IMR-90 (cell line): ENCODE measurements around the gene PRAMEF2. TPM values are rescaled to one million over a fixed set of nuclear protein-coding genes. Genes with fewer than 3 reads are reported as not detected.
"Not testable (repeated sequence)": the region's sequence is repeated elsewhere in the genome, so short reads cannot be mapped to it uniquely, and the experiment has no call there.

ENCODE experiments used
- ATAC-seq: fragments of 200-7000 bp; cut with Tn5 transposase; 2 replicates; pipeline ENCODE4 v1.9.1; 2020; ENCODE audit warnings: low read depth, mild to moderate bottlenecking, moderate library complexity
- BruUV-seq: library from RNA; stranded (reverse); fragments of 400-500 nt; replicated peaks from 2 replicates; lab custom pipeline; 2021; lab: Mats Ljungman, UMichigan
- CTCF ChIA-PET: fragments of 300-600 bp; formaldehyde crosslinking; extraction: SDS; loops from one replicate; lab custom pipeline; 2021; ENCODE audit warnings: antibody characterized with exemption; lab: Yijun Ruan, JAX
- POLR2A ChIA-PET: fragments of 300-600 bp; sonication (Branson Sonifier 250); formaldehyde crosslinking; loops from one replicate; lab custom pipeline; 2022; ENCODE audit warnings: antibody characterized with exemption; ENCODE audit not compliant: unreplicated experiment; lab: Charles Lee
- DNase-seq: peaks from one replicate; pipeline ENCODE4 v3.0.0; 2013
- H2AFZ ChIP-seq: replicated peaks from 2 replicates; pipeline ENCODE3; 2013; ENCODE audit warnings: low read length, mild to moderate bottlenecking; ENCODE audit not compliant: poor library complexity
- H2AK5ac ChIP-seq: 2 replicates; pipeline ENCODE4 v1.6.1; 2013; ENCODE audit warnings: low read depth, low read length, inconsistent platforms
- H2AK9ac ChIP-seq: replicated peaks from 2 replicates; pipeline ENCODE3; 2013; ENCODE audit warnings: mild to moderate bottlenecking, low read depth, low read length, moderate library complexity; ENCODE audit not compliant: poor library complexity
- H2BK120ac ChIP-seq: 2 replicates; pipeline ENCODE4 v1.6.1; 2013; ENCODE audit warnings: low read depth, low read length, inconsistent platforms
- H2BK15ac ChIP-seq: 3 replicates; pipeline ENCODE4 v1.6.1; 2013; ENCODE audit warnings: low read depth, low read length, inconsistent platforms
- H2BK20ac ChIP-seq: 2 replicates; pipeline ENCODE4 v1.6.1; 2013; ENCODE audit warnings: low read depth, mild to moderate bottlenecking, inconsistent platforms, low read length, moderate library complexity
- H2BK5ac ChIP-seq: 2 replicates; pipeline ENCODE4 v1.6.1; 2013; ENCODE audit warnings: mild to moderate bottlenecking, low read depth, low read length, inconsistent platforms; ENCODE audit not compliant: poor library complexity, severe bottlenecking
- H3K14ac ChIP-seq: replicated peaks from 2 replicates; pipeline ENCODE4 v1.6.1; 2013; ENCODE audit warnings: low read depth, low read length, inconsistent platforms
- H3K18ac ChIP-seq: 2 replicates; pipeline ENCODE4 v1.6.1; 2013; ENCODE audit warnings: low read depth, low read length, control low read depth
- H3K23ac ChIP-seq: 2 replicates; pipeline ENCODE4 v1.6.1; 2013; ENCODE audit warnings: low read depth, low read length, inconsistent platforms
- H3K27ac ChIP-seq: 2 replicates; pipeline ENCODE4 v1.5.1; 2013; ENCODE audit warnings: mild to moderate bottlenecking, control low read depth, low read length; ENCODE audit not compliant: insufficient read depth
- H3K27me3 ChIP-seq: 2 replicates; pipeline ENCODE4 v1.6.1; 2013; ENCODE audit warnings: low read length; ENCODE audit not compliant: control insufficient read depth, insufficient read depth
- H3K36me3 ChIP-seq: 2 replicates; pipeline ENCODE4 v1.6.1; 2013; ENCODE audit warnings: low read length, mixed read lengths; ENCODE audit not compliant: control insufficient read depth, insufficient read depth
- H3K4ac ChIP-seq: 2 replicates; pipeline ENCODE4 v1.6.1; 2013; ENCODE audit warnings: low read depth, low read length, inconsistent platforms
- H3K4me1 ChIP-seq: 2 replicates; pipeline ENCODE4 v1.6.1; 2013; ENCODE audit warnings: low read length, mixed read lengths; ENCODE audit not compliant: control insufficient read depth, insufficient read depth
- H3K4me2 ChIP-seq: 2 replicates; pipeline ENCODE4 v1.6.1; 2013; ENCODE audit warnings: low read depth, mild to moderate bottlenecking, control low read depth, low read length, moderate library complexity
- H3K4me3 ChIP-seq: 2 replicates; pipeline ENCODE4 v1.5.1; 2013; ENCODE audit warnings: low read depth, mild to moderate bottlenecking, control low read depth, low read length, moderate library complexity; ENCODE audit not compliant: insufficient read depth
- H3K56ac ChIP-seq: 2 replicates; pipeline ENCODE4 v1.6.1; 2013; ENCODE audit warnings: low read length, inconsistent platforms; ENCODE audit not compliant: insufficient read depth; ENCODE audit errors: extremely low read depth
- H3K79me1 ChIP-seq, 2 experiments: 2 replicates each; pipeline ENCODE4 v1.6.1; 2013; ENCODE audit warnings: low read length in 2 of 2, inconsistent platforms in 1 of 2, low read depth in 1 of 2
- H3K9ac ChIP-seq: 2 replicates; pipeline ENCODE4 v1.6.1; 2013; ENCODE audit warnings: low read depth, low read length, control low read depth
- H3K9me1 ChIP-seq: 2 replicates; pipeline ENCODE4 v1.6.1; 2013; ENCODE audit warnings: low read length, inconsistent platforms; ENCODE audit not compliant: insufficient read depth
- H3K9me3 ChIP-seq: 2 replicates; pipeline ENCODE4 v1.6.1; 2013; ENCODE audit warnings: low read length; ENCODE audit not compliant: control insufficient read depth, insufficient read depth
- H4K20me1 ChIP-seq: 2 replicates; pipeline ENCODE4 v1.6.1; 2013; ENCODE audit warnings: low read length, inconsistent platforms; ENCODE audit not compliant: insufficient read depth
- H4K5ac ChIP-seq: 2 replicates; pipeline ENCODE4 v1.6.1; 2013; ENCODE audit warnings: mild to moderate bottlenecking, low read depth, low read length, control low read depth
- H4K8ac ChIP-seq, 2 experiments: 2 replicates each; pipeline ENCODE4 v1.6.1; 2013; ENCODE audit warnings: low read depth in 2 of 2, low read length in 2 of 2, control low read depth in 1 of 2, inconsistent platforms in 1 of 2
- H4K91ac ChIP-seq: 2 replicates; pipeline ENCODE4 v1.6.1; 2013; ENCODE audit warnings: low read depth, low read length, inconsistent platforms; ENCODE audit not compliant: insufficient read depth
- WGBS, 2 experiments: methylation state at CpG; one replicate each; pipeline versions ENCODE4 v1.1.5 to v1.1.7; 2013; ENCODE audit warnings: missing lambda C conversion rate in 2 of 2; ENCODE audit not compliant: insufficient read length in 1 of 2; ENCODE audit errors: extremely low coverage in 2 of 2; 5-methylcytosine and 5-hydroxymethylcytosine counted together
- dilution Hi-C: fragments of 300-500 bp; cut with HindIII; formaldehyde crosslinking; loops from one replicate; pipeline ENCODE4 v1.14.3; 2018; ENCODE audit warnings: low sequenced_read_pairs; ENCODE audit not compliant: unreplicated experiment
- in situ Hi-C: fragments of 300-500 bp; cut with MboI; formaldehyde crosslinking; loops from 3 replicates; pipeline ENCODE4 v1.14.3; 2019; ENCODE audit warnings: low sequenced_read_pairs, inconsistent platforms, mixed read lengths
- intact Hi-C: fragments of 100-400 bp; cut with micrococcal nuclease; formaldehyde crosslinking; loops from 2 replicates; pipeline ENCODE4 v1.10.0; 2022
- polyA plus RNA-seq, 3 experiments: library from polyadenylated mRNA; depleted of rRNA; stranded (reverse); fragments of >200 nt; gene quantifications; 2 replicates each; pipeline ENCODE4 v1.2.3, GENCODE V29; 2012; ENCODE audit warnings: low replicate concordance in 1 of 3
- total RNA-seq: library from RNA; depleted of rRNA; stranded (reverse); fragments of >200 nt; gene quantifications from 2 replicates; pipeline ENCODE4 v1.2.3, GENCODE V29; 2012

Gene PRAMEF2
- total and polyA plus RNA-seq, 2 of the 4 experiments (the other 2 are of a cell fraction), result not detected

DNA sequence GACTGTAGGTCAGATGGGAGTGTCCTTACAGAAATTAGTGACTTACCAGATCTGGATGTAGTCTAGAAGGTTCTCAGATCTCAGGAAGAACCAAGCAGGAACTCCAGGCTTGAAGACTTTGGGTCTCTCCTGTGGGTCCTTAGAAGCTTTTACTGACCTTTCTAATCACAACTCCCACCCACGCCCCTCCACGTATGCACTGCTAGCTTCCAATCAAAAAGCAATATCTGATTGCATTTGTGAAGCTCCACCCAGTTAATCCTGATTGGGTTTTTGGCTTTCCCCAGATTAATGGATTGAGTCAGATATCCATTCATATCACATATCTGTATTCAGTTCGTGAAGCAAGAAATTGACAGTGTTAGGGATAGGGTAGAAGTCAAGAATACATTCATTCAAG lies 29.2 kb downstream of the PRAMEF2 start, which contains the start of gene PRAMEF4:
PRAMEF4 (minus strand) TSS at position 101 of the 400 bp plus-strand sequence. CDS start 2,807 bp downstream, outside the sequence.
- H3K56ac ChIP-seq, H3K18ac ChIP-seq, ATAC-seq, H3K4me1 ChIP-seq, H3K4me2 ChIP-seq, POLR2A ChIA-PET, H2BK20ac ChIP-seq, H2BK5ac ChIP-seq, H3K4ac ChIP-seq, H4K91ac ChIP-seq, H3K9me3 ChIP-seq, H2BK120ac ChIP-seq, H4K5ac ChIP-seq, in situ Hi-C loops, H4K20me1 ChIP-seq, H3K27ac ChIP-seq, H3K14ac ChIP-seq, H3K79me1 ChIP-seq, H2AK5ac ChIP-seq, H2AK9ac ChIP-seq, H4K8ac ChIP-seq, H3K23ac ChIP-seq, H3K27me3 ChIP-seq, DNase-seq, H2BK15ac ChIP-seq, H2AFZ ChIP-seq, BruUV-seq, H3K4me3 ChIP-seq, intact Hi-C loops, H3K36me3 ChIP-seq, H3K9ac ChIP-seq, CTCF ChIA-PET, dilution Hi-C loops, H3K9me1 ChIP-seq: not testable (repeated sequence)
- WGBS, 2 experiments, result 46% methylated on average over 2 of the region's 3 CpGs; no CpG with 5 or more reads in 1 of the 2 experiments

DNA sequence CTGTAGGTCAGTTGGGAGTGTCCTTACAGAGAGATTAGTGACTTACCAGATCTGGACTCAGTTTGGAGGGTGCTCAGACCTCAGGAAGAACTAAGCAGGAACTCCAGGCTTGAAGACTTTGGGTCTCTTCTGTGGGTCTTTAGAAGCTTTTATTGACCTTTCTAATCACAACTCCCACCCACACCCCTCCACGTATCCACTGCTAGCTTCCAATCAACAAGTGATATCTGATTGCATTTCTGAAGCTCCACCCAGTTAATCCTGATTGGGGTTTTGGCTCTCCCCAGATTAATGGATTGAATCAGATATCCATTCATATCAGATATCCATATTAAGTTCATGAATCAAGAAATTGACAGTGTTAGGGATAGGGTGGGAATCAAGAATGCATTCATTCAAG lies 41.3 kb downstream of the PRAMEF2 start, which contains the start of gene PRAMEF10:
PRAMEF10 (minus strand) TSS at position 101 of the 400 bp plus-strand sequence. CDS start 2,423 bp downstream, outside the sequence.
- BruUV-seq, H4K20me1 ChIP-seq, H3K9me1 ChIP-seq, H3K4ac ChIP-seq, H2BK15ac ChIP-seq, H2BK120ac ChIP-seq, H3K9me3 ChIP-seq, H3K4me3 ChIP-seq, H3K9ac ChIP-seq, H4K91ac ChIP-seq, H3K4me1 ChIP-seq, H2AFZ ChIP-seq, H3K27ac ChIP-seq, H3K79me1 ChIP-seq, H2BK5ac ChIP-seq, dilution Hi-C loops, DNase-seq, CTCF ChIA-PET, H2AK5ac ChIP-seq, H2BK20ac ChIP-seq, ATAC-seq, H3K14ac ChIP-seq, H3K56ac ChIP-seq, H4K5ac ChIP-seq, H3K36me3 ChIP-seq, H3K23ac ChIP-seq, in situ Hi-C loops, H3K18ac ChIP-seq, POLR2A ChIA-PET, H3K27me3 ChIP-seq, intact Hi-C loops, H2AK9ac ChIP-seq, H4K8ac ChIP-seq, H3K4me2 ChIP-seq: not testable (repeated sequence)
- WGBS, 2 experiments, result no CpG with 5 or more reads among the region's 1 CpG
